HuH-7.5 (cell line): ENCODE data around the gene GP9.

Source experiments
- DNase-seq: peaks from one replicate; pipeline ENCODE4 v3.0.0; 2011; ENCODE audit warnings: low spot score

Gene GP9

GRCh38 chr3:129028866-129029265 is 31.7 kb upstream of the GP9 start:
- DNase-seq, result no peak

- DNase-seq, result no peak
Observed at GRCh38 chr3:129030611-129031010, 30.0 kb upstream of the GP9 start.

- no peak for DNase-seq
Observed at GRCh38 chr3:129031476-129032215, 28.9 kb upstream of the GP9 start.

GRCh38 chr3:129032716-129033115 is 27.9 kb upstream of the GP9 start:
- no peak for DNase-seq

- no peak for DNase-seq
Observed at GRCh38 chr3:129033151-129033550, 27.4 kb upstream of the GP9 start.

GRCh38 chr3:129033633-129034321 is 26.8 kb upstream of the GP9 start:
- DNase-seq, result no peak

GRCh38 chr3:129034642-129035041 is 25.9 kb upstream of the GP9 start:
- DNase-seq, result no peak

GRCh38 chr3:129035360-129036221 is 25.0 kb upstream of the GP9 start:
- no peak for DNase-seq

- no peak for DNase-seq
Observed at GRCh38 chr3:129036222-129037092, 24.1 kb upstream of the GP9 start.

GRCh38 chr3:129037093-129037419 is 23.5 kb upstream of the GP9 start:
- no peak for DNase-seq

- DNase-seq, result no peak
Observed at GRCh38 chr3:129038121-129038855, 22.3 kb upstream of the GP9 start.

GRCh38 chr3:129039271-129040038 is 21.1 kb upstream of the GP9 start:
- DNase-seq, result no peak

- no peak for DNase-seq
Observed at GRCh38 chr3:129040039-129040336, 20.6 kb upstream of the GP9 start.

- no peak for DNase-seq
Observed at GRCh38 chr3:129040579-129041300, 19.8 kb upstream of the GP9 start.

GRCh38 chr3:129045675-129046036 is 14.9 kb upstream of the GP9 start:
- no peak for DNase-seq

GRCh38 chr3:129046037-129046731 is 14.4 kb upstream of the GP9 start:
- no peak for DNase-seq

- no peak for DNase-seq
Observed at GRCh38 chr3:129046732-129047552, 13.6 kb upstream of the GP9 start.

GRCh38 chr3:129047553-129047839 is 13.1 kb upstream of the GP9 start:
- DNase-seq, result no peak
